GM12873 (cell line): ENCODE data around the gene NBL1.

Experiments used
- TF ChIP-seq, protein P1 (sequence below): IDR thresholded peaks from 2 replicates; pipeline ENCODE4 v1.5.1; 2012; ENCODE audit warnings: low read depth, mild to moderate bottlenecking, moderate library complexity, low read length, control low read depth; ENCODE audit not compliant: insufficient read depth; ENCODE audit errors: missing control alignments

The NBL1 gene

DNA sequence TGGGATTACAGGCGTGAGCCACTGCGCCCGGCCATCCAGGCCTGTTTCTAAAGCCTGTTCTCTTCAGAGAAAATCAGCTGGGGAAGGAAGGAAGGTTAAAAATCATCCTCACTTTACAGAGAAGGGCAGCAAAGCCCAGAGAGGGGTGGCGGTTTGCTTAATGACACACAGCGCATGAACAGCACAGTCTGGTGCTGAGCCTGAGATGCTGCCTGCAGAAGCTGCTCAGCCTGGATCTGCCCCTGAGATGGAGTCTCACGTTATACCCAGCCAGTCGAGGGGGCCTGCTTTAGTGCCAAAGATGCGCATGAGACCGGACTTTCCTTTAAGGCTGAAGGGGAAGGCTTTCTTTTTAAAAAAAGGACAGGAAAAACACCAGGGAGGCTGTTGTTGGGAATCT, 41.9 kb downstream of the NBL1 start:
- TF ChIP-seq, protein P1, sequence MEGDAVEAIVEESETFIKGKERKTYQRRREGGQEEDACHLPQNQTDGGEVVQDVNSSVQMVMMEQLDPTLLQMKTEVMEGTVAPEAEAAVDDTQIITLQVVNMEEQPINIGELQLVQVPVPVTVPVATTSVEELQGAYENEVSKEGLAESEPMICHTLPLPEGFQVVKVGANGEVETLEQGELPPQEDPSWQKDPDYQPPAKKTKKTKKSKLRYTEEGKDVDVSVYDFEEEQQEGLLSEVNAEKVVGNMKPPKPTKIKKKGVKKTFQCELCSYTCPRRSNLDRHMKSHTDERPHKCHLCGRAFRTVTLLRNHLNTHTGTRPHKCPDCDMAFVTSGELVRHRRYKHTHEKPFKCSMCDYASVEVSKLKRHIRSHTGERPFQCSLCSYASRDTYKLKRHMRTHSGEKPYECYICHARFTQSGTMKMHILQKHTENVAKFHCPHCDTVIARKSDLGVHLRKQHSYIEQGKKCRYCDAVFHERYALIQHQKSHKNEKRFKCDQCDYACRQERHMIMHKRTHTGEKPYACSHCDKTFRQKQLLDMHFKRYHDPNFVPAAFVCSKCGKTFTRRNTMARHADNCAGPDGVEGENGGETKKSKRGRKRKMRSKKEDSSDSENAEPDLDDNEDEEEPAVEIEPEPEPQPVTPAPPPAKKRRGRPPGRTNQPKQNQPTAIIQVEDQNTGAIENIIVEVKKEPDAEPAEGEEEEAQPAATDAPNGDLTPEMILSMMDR, result no peak

DNA sequence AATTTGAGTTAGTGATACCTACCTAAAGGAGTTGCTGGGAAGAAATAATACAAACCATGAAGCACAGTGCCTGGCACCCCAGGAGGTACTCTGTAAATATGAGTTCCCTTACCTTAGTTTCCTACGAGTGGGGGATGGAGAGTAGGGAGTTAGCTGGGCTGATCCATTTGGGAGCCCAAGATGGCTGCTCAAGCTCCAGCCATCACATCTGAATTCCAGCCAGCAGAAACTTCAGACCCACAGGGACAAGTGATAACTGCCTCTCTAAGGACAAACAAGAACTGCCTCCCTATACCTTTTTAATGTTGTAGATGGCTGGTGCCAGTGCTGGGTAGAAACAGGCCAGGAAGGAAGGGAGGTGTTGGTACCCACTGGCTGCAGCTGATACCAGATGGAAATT, 43.3 kb downstream of the NBL1 start:
- TF ChIP-seq, protein P1, result no peak

DNA sequence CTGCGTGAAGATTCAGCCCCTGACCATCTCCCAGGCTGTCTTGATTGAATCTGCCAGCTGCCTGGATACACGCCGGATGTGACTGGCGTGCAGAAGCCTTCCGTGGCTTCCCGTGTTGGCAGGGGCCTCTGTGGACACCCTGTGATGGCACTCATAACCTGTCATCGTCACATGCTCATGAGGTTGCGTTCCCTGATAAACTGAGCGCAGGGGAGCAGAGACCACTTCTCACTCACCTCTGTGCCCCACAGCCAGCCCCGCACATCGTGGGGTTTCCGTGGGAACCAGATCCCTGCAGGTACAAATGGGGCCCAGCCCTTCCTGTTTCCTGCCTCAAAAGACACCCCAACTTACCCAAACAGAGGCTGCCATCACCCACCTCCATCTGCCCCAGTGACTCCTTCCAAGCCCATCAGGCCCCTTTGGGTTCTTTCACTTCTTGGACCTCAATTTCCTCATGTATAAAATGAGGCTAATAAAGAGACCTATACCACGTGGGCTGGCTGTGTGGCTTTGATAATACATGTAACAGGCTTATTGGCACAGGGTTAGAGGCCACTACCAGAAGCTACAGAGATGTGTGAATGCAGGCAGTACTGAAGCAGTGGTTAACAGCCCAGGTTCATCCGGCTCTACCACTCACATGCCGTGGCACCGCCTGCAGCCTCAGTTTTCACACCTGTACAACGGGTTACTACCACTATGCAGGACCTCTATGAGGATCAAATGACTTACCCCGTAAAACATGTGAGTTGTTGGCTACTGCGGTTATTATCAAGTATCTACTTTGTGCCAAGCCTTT, 44.1 kb downstream of the NBL1 start:
- TF ChIP-seq, protein P1, result no peak

DNA sequence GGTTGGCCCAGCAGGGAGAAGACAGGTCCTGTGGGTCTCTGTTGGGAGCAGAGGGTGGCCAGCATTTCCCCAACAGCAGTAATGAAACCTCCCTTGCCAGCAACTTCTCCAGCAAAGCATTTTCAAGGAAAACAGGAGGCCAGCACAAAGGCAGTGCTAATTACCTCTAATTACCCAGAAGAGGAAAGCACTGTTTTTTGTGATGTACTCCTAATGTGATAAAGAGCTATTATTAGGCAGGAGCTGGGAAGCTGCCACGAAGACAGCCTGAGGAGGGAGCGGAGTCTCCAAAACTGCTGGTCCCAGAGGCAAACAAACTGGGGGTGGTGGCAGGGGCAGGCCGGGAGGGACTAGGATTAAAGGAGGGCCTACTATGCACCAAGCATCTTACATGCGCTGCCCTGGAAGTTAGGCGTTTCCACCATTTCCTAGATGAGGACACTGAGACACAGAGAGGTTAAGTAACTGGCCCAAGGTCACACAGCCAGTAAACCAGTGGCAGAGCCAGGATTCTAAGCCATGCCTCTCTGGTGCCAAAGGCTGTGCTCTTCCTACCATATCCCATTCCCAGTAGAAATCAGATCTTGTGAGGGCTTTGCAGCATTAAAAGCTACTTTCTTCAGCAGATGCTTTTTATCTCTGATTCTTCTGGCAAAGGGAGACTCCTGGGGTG, 45.1 kb downstream of the NBL1 start:
- TF ChIP-seq, protein P1, result no peak

DNA sequence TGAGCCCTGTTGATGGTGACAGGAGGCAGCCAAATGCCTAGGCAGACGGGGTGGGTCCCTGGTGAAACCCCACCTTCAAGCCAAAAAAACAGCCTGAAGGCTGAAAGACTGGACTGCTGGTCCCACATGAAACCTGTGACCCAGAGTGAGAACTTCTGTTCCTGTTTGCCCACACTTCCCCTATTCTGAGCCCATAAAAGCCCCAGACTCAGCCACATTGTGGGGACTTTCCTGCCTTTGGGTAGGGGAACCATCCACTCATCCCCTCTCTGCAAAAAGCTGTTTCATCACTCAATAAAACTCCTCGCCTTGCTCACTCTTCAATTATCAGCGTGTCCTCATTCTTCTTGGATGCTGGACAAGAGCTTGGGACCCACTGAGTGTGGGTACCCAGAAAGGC, 45.7 kb downstream of the NBL1 start:
- TF ChIP-seq, protein P1, result no peak

DNA sequence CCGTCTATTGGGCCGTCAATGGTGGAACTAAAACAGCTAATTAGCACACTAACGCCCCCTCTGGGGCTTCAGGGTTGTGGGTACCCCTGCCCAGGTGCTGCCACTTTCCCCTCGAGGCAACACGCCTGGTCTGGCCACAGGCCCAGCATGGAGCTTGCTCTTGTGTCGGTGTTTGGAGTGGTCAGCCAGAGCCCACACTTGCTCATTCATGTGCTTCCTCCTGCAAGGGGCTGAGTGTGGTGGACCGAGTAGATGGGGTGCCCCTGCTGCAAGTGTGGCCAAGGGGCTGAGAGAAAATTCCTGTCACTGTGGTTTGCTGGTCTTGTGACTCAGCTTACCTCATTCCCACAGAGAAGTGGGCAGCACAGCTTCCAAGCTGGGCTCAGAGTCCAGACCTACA, 46.2 kb downstream of the NBL1 start:
- TF ChIP-seq, protein P1, result no peak

DNA sequence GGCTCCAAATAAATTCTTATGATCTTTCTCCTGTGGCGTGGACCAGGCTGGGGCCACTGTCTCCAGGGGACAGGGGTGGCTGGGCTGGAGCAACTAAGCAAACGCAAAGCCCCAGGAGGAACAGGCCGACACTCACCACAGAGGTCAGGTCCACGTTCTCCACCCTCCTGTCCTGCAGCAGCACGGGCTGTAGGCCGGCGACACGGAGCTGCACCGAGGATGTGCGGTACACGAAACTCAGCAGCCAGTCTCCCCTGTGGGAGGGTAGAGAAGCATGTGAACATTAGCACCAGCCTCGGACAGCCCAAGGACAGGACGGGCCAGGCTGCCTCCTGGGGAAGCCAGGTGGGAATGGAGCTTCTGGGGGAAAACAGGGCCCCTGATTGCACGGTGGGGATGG, 50.2 kb downstream of the NBL1 start:
- TF ChIP-seq, protein P1, result no peak
